GM12878 (cell line): Measurements from ENCODE around the gene RTN3. TPM values are rescaled to one million over a fixed set of nuclear protein-coding genes. Genes with fewer than 3 reads are reported as not detected.

Experiments used
- CTCF ChIP-seq, 3 experiments: IDR thresholded peaks in 2 of 3; conservative IDR thresholded peaks in 1 of 3; 2 replicates each; pipeline ENCODE4 v1.5.1; 2011; ENCODE audit warnings: low read depth in 3 of 3, low read length in 3 of 3, mild to moderate bottlenecking in 3 of 3, control low read depth in 2 of 3, moderate library complexity in 2 of 3, inconsistent platforms in 1 of 3, mixed read lengths in 1 of 3; ENCODE audit not compliant: control insufficient read depth in 2 of 3, insufficient read depth in 1 of 3; ENCODE audit errors: extremely low read depth in 1 of 3
- EGR1 ChIP-seq, 2 experiments: IDR thresholded peaks; 1 replicate in 1 of 2; 2 replicates in 1 of 2; pipeline ENCODE4 v1.6.1; 2011 to 2012; ENCODE audit warnings: low read depth in 2 of 2, low read length in 2 of 2, borderline replicate concordance in 1 of 2, mild to moderate bottlenecking in 1 of 2, moderate library complexity in 1 of 2
- HDGF ChIP-seq: fragments of 450-650 bp; IDR thresholded peaks from 2 replicates; pipeline ENCODE4 v1.6.1; 2016; ENCODE audit warnings: antibody characterized with exemption
- MTA2 ChIP-seq: fragments of 450-650 bp; IDR thresholded peaks from 2 replicates; pipeline ENCODE4 v1.6.1; 2016; ENCODE audit warnings: low read depth, mild to moderate bottlenecking, moderate library complexity
- MTA3 ChIP-seq: IDR thresholded peaks from 2 replicates; pipeline ENCODE4 v1.6.1; 2012; ENCODE audit warnings: low read length, inconsistent platforms, borderline replicate concordance
- NFYB ChIP-seq: IDR thresholded peaks from 2 replicates; pipeline ENCODE4 v1.6.1; 2011; ENCODE audit warnings: low read depth, mild to moderate bottlenecking, low read length, improper control_type of control experiment, moderate library complexity; ENCODE audit not compliant: insufficient read depth
- NR2F1 ChIP-seq: fragments of 450-650 bp; conservative IDR thresholded peaks from 2 replicates; pipeline ENCODE4 v1.6.1; 2017; ENCODE audit warnings: mild to moderate bottlenecking
- PAX5 ChIP-seq: IDR thresholded peaks from 2 replicates; pipeline ENCODE4 v1.6.1; 2011; ENCODE audit warnings: low read depth, low read length, borderline replicate concordance
- PKNOX1 ChIP-seq: fragments of 450-650 bp; IDR thresholded peaks from 2 replicates; pipeline ENCODE4 v1.6.1; 2016; ENCODE audit warnings: mild to moderate bottlenecking
- SIX5 ChIP-seq: IDR thresholded peaks from 2 replicates; pipeline ENCODE4 v1.6.1; 2011; ENCODE audit warnings: mild to moderate bottlenecking, low read depth, low read length, moderate library complexity; ENCODE audit not compliant: severe bottlenecking
- SMC3 ChIP-seq: IDR thresholded peaks from 2 replicates; pipeline ENCODE4 v1.6.1; 2011; ENCODE audit warnings: low read length, improper control_type of control experiment, borderline replicate concordance
- STAT1 ChIP-seq: fragments of 450-650 bp; conservative IDR thresholded peaks from 2 replicates; pipeline ENCODE4 v1.6.1; 2014; ENCODE audit warnings: antibody characterized with exemption, mild to moderate bottlenecking
- STAT3 ChIP-seq: IDR thresholded peaks from 2 replicates; pipeline ENCODE4 v1.6.1; 2011; ENCODE audit warnings: low read depth, low read length, improper control_type of control experiment
- YY1 ChIP-seq: IDR thresholded peaks from 2 replicates; pipeline ENCODE4 v1.6.1; 2011; ENCODE audit warnings: low read depth, mild to moderate bottlenecking, low read length
- ZNF24 ChIP-seq: fragments of 450-650 bp; IDR thresholded peaks from 2 replicates; pipeline ENCODE4 v1.6.1; 2017; ENCODE audit warnings: antibody characterized with exemption, mild to moderate bottlenecking
- ZNF274 ChIP-seq: IDR thresholded peaks from one replicate; pipeline ENCODE4 v1.8.0; 2011; ENCODE audit not compliant: insufficient read length, insufficient read depth
- ZZZ3 ChIP-seq: IDR thresholded peaks from 2 replicates; pipeline ENCODE4 v1.6.1; 2011; ENCODE audit warnings: low read depth; ENCODE audit not compliant: control insufficient read depth, insufficient read length
- polyA plus RNA-seq, 11 experiments: library from polyadenylated mRNA; depleted of rRNA in 4 of 11; unstranded in 6 of 11; stranded (reverse) in 5 of 11; fragments of >200 nt; fragmentation: Nextera tagmentation in 4 of 11; fragmentation: Illumina TruSeq in 1 of 11; extraction: Ambion mirVana in 4 of 11; extraction: Trizol in 1 of 11; gene quantifications; 1 replicate in 1 of 11; 2 replicates in 10 of 11; pipeline versions ENCODE4 v1.2.1 to v1.2.3, GENCODE V29; 2011 to 2016; ENCODE audit warnings: inconsistent platforms in 2 of 11, missing spikeins in 2 of 11, low read depth in 1 of 11
- total RNA-seq, 4 experiments: library from RNA; depleted of rRNA in 3 of 4; stranded (reverse); fragments of >200 nt in 3 of 4; fragmentation: Illumina TruSeq in 1 of 4; extraction: Trizol in 1 of 4; gene quantifications; 2 replicates each; pipeline versions ENCODE4 v1.2.1 to v1.2.3, GENCODE V29; 2013 to 2021
- TF ChIP-seq, protein P1 (sequence below): fragments of 450-650 bp; IDR thresholded peaks from 2 replicates; pipeline ENCODE4 v1.6.1; 2017; ENCODE audit warnings: mild to moderate bottlenecking
- TF ChIP-seq, protein P2 (sequence below): fragments of 450-650 bp; IDR thresholded peaks from 2 replicates; pipeline ENCODE4 v1.6.1; 2017; ENCODE audit warnings: antibody characterized with exemption, mild to moderate bottlenecking, moderate library complexity
- TF ChIP-seq, protein P3 (sequence below): fragments of 450-650 bp; conservative IDR thresholded peaks from 2 replicates; pipeline ENCODE4 v1.6.1; 2017; ENCODE audit warnings: mild to moderate bottlenecking, moderate library complexity

The RTN3 gene
- total and polyA plus RNA-seq, 10 of the 15 experiments (the other 5 are each of a cell fraction or from before 2014, with no cell fraction given), result 22.9 to 64.2 (median 47.0) TPM

DNA sequence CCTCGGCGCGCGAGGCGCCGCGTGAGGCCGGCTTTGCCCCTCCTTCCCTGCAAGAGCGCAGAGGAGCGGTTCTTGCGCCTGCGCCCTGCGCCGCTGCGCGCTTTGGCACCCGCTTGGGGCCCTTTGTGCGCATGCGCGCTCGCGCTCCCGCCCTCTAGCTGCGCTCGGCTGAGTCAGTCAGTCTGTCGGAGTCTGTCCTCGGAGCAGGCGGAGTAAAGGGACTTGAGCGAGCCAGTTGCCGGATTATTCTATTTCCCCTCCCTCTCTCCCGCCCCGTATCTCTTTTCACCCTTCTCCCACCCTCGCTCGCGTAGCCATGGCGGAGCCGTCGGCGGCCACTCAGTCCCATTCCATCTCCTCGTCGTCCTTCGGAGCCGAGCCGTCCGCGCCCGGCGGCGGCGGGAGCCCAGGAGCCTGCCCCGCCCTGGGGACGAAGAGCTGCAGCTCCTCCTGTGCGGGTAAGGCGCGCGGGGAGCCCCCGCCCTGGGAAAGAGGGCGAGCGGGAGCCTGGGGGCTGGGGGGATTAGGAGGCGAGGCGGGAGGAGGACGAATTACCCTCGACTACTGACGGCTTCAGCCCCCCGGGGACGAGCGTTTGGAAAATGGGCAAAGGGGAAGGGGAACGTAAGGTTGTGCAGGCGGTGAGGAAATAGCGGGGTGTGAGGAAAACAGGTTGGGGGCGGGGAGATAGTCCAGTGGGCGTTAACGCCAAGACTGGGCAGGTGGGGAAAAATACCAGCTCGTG is at the start of gene RTN3 (continued):
- TF ChIP-seq, protein P1, sequence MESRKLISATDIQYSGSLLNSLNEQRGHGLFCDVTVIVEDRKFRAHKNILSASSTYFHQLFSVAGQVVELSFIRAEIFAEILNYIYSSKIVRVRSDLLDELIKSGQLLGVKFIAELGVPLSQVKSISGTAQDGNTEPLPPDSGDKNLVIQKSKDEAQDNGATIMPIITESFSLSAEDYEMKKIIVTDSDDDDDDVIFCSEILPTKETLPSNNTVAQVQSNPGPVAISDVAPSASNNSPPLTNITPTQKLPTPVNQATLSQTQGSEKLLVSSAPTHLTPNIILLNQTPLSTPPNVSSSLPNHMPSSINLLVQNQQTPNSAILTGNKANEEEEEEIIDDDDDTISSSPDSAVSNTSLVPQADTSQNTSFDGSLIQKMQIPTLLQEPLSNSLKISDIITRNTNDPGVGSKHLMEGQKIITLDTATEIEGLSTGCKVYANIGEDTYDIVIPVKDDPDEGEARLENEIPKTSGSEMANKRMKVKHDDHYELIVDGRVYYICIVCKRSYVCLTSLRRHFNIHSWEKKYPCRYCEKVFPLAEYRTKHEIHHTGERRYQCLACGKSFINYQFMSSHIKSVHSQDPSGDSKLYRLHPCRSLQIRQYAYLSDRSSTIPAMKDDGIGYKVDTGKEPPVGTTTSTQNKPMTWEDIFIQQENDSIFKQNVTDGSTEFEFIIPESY, result no peak
- TF ChIP-seq SIX5 (peak; percentile 34), CTCF (IDR thresholded peaks at IDR 0.05 in 2 of 3, conservative IDR thresholded peaks at IDR 0.05 in 1 of 3; ENCODE audit: control insufficient read depth in 2 of 3, extremely low read depth in 1 of 3, insufficient read depth in 1 of 3, low read depth in 3 of 3, low read length in 3 of 3) (0 out of 6 replicates have a peak, but pooled peaks of 1 of the 3 experiments have one; percentile 2), NR2F1 (no peak), PKNOX1 (peak; percentile 80), EGR1 (IDR thresholded peaks at IDR 0.05; ENCODE audit: borderline replicate concordance in 1 of 2, low read depth in 2 of 2, low read length in 2 of 2) (0 out of 3 replicates have a peak, but pooled peaks of 1 of the 2 experiments have one; percentile 30), ZNF274 (no peak), MTA3 (no peak), STAT1 (no peak), PAX5 (peak; percentile 70; the same call in 1 of the 2 replicates), NFYB (0 out of 2 replicates have a peak, but pooled peaks have one; percentile 19), ZNF24 (no peak), HDGF (no peak), SMC3 (no peak), STAT3 (no peak), ZZZ3 (no peak), YY1 (peak; percentile 63), MTA2 (0 out of 2 replicates have a peak, but pooled peaks have one; percentile 24)
- TF ChIP-seq, protein P2, sequence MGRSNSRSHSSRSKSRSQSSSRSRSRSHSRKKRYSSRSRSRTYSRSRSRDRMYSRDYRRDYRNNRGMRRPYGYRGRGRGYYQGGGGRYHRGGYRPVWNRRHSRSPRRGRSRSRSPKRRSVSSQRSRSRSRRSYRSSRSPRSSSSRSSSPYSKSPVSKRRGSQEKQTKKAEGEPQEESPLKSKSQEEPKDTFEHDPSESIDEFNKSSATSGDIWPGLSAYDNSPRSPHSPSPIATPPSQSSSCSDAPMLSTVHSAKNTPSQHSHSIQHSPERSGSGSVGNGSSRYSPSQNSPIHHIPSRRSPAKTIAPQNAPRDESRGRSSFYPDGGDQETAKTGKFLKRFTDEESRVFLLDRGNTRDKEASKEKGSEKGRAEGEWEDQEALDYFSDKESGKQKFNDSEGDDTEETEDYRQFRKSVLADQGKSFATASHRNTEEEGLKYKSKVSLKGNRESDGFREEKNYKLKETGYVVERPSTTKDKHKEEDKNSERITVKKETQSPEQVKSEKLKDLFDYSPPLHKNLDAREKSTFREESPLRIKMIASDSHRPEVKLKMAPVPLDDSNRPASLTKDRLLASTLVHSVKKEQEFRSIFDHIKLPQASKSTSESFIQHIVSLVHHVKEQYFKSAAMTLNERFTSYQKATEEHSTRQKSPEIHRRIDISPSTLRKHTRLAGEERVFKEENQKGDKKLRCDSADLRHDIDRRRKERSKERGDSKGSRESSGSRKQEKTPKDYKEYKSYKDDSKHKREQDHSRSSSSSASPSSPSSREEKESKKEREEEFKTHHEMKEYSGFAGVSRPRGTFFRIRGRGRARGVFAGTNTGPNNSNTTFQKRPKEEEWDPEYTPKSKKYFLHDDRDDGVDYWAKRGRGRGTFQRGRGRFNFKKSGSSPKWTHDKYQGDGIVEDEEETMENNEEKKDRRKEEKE, result no peak
- TF ChIP-seq, protein P3, sequence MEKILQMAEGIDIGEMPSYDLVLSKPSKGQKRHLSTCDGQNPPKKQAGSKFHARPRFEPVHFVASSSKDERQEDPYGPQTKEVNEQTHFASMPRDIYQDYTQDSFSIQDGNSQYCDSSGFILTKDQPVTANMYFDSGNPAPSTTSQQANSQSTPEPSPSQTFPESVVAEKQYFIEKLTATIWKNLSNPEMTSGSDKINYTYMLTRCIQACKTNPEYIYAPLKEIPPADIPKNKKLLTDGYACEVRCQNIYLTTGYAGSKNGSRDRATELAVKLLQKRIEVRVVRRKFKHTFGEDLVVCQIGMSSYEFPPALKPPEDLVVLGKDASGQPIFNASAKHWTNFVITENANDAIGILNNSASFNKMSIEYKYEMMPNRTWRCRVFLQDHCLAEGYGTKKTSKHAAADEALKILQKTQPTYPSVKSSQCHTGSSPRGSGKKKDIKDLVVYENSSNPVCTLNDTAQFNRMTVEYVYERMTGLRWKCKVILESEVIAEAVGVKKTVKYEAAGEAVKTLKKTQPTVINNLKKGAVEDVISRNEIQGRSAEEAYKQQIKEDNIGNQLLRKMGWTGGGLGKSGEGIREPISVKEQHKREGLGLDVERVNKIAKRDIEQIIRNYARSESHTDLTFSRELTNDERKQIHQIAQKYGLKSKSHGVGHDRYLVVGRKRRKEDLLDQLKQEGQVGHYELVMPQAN, result no peak
